ENCODE results near the gene TAS2R39. TPM values are rescaled to one million over a fixed set of nuclear protein-coding genes. Genes with fewer than 3 reads are reported as not detected.

Gene TAS2R39
- total and polyA plus RNA-seq, 7 donors = not detected

DNA sequence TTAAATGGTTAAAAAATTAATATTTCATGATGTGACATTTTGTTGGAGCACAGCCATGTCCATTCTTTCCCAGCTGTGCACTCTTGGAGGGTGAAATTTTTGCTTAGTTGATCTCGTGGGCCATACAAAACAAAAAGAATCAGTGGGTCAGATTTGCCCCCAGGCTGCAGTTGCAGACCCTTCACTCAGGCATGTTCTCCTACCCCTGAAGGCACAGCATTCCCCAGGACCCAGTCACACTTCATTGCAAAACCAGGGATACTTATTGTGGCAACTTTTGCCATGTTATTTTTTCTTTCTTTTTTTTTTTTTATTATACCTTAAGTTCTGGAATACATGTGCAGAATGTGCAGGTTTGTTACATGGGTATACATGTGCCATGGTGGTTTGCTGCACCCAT is 44.6 kb downstream of the TAS2R39 start:
- no peaks in the 10 kb centered on the region for H3K36me3 ChIP-seq
- intact Hi-C loops (cut with DNase I) = no loop called here
- no peak overlapping the region for H3K4me3 ChIP-seq
- TF ChIP-seq POLR2A (IDR thresholded peaks at IDR 0.05) = no peak
- no peak for DNase-seq
- no peaks in the 10 kb centered on the region for H3K27me3 ChIP-seq
- WGBS, 2 donors = 59 to 73% methylated on average over 1 of the region's 1 CpG
- H3K27ac ChIP-seq = no peak overlapping the region
- H3K4me1 ChIP-seq = no peaks in the 10 kb centered on the region
- no peaks in the 10 kb centered on the region for H3K9me3 ChIP-seq

DNA sequence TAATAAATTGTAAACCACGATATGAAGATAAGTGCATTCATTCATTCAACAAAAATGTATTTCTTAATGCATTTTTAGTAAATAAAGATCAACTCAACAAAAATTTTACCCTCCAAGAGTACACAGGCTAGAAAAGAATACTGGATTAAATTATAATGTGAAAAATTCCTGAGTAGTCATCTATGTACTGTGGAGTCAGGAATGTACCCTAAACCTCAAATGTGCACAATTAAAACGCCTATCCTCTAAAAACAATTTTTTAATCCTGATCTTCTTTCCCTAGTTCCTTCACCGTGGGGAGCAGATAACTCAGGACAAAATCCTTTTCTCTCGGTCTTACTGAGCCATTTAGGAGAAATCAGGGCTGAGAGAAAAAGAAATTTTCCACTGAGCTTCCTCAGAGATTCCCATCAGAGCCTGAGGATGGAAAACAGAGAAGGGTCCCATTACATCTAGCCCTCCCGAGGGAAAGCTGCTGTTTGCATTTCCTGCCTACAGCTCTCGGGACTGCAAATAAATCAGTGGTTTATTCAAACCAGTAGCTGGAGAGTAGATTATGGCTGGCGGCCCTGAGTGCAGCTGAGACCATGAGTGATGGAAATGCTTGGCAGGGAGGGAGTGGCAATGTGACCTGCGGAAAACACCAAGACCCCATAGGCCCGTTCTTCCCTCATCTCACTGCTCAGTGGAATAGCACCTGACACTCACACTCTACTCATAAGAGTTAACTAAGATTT is 46.0 kb downstream of the TAS2R39 start:
- Histone ChIP-seq H3K27me3 (no peaks in the 10 kb centered on the region), H3K4me3 (no peak overlapping the region), H3K9me3 (no peaks in the 10 kb centered on the region), H3K27ac (no peak overlapping the region), H3K4me1 (no peaks in the 10 kb centered on the region), H3K36me3 (no peaks in the 10 kb centered on the region)
- no peak for DNase-seq
- TF ChIP-seq, protein P1, sequence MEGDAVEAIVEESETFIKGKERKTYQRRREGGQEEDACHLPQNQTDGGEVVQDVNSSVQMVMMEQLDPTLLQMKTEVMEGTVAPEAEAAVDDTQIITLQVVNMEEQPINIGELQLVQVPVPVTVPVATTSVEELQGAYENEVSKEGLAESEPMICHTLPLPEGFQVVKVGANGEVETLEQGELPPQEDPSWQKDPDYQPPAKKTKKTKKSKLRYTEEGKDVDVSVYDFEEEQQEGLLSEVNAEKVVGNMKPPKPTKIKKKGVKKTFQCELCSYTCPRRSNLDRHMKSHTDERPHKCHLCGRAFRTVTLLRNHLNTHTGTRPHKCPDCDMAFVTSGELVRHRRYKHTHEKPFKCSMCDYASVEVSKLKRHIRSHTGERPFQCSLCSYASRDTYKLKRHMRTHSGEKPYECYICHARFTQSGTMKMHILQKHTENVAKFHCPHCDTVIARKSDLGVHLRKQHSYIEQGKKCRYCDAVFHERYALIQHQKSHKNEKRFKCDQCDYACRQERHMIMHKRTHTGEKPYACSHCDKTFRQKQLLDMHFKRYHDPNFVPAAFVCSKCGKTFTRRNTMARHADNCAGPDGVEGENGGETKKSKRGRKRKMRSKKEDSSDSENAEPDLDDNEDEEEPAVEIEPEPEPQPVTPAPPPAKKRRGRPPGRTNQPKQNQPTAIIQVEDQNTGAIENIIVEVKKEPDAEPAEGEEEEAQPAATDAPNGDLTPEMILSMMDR (IDR thresholded peaks at IDR 0.05) = no peak
- no peak for TF ChIP-seq EP300 (IDR thresholded peaks at IDR 0.05)
- no peak for TF ChIP-seq POLR2AphosphoS5 (IDR thresholded peaks at IDR 0.05)
- no peak for TF ChIP-seq POLR2A (IDR thresholded peaks at IDR 0.05)
- WGBS, 2 donors = 63 to 67% methylated on average over 9 of the region's 9 CpGs
- intact Hi-C loops (cut with DNase I) = no loop called here

DNA sequence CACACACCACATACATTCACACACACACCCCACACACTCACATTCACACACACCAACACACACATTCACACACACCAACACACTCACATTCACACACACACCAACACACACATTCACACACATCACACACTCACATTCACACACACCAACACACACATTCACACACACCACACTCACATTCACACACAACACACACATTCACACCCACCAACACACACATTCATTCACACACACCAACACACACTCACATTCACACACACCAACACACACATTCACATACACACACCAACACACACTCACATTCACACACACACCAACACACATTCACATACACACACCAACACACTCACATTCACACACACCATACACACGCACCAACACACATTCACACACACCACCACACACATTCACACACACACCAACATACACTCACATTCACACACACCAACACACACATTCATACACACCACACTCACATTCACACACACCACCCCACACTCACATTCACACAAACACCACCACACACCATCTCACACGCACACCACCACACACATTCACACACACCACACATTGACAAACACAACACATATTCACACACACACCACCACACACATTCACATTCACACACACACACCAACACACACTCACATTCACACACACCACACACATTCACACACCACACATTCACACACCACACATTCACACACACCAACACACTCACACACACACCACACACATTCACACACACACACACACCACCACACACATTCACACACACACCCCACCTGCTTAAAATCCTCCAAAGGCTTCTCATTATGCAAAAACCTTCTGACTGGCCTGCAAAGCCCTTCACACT is 47.6 kb downstream of the TAS2R39 start:
- H3K27me3 ChIP-seq = no peaks in the 10 kb centered on the region
- no peak overlapping the region for H3K27ac ChIP-seq
- H3K36me3 ChIP-seq = no peaks in the 10 kb centered on the region
- no peak for DNase-seq
- no peak overlapping the region for H3K4me3 ChIP-seq
- H3K4me1 ChIP-seq = no peaks in the 10 kb centered on the region
- intact Hi-C loops (cut with DNase I) = no loop called here
- 93 to 96% methylated on average over 2 of the region's 2 CpGs for WGBS, 2 donors
- H3K9me3 ChIP-seq = no peaks in the 10 kb centered on the region
- TF ChIP-seq, protein P1 (IDR thresholded peaks at IDR 0.05) = no peak
- TF ChIP-seq POLR2A (IDR thresholded peaks at IDR 0.05) (no peak), EP300 (IDR thresholded peaks at IDR 0.05) (no peak), POLR2AphosphoS5 (IDR thresholded peaks at IDR 0.05) (no peak)

Small RNAs within 50 kb of the gene (small RNA-seq; reads per million reads assigned to genes)
- 0 reads per million in 3 donors for gene AC073342.3

Other genes starting within 250 kb of the TAS2R39 start
- not detected for gene TRPV5, start 249.7 kb upstream of the TAS2R39 start, total RNA-seq
- under 1 TPM in 1 of 3 donors, not detected in 2; 0.03 TPM for gene TRPV5, start 249.7 kb upstream of the TAS2R39 start, polyA plus RNA-seq
- not detected for gene LLCFC1, start 243.9 kb upstream of the TAS2R39 start, total RNA-seq
- not detected for gene LLCFC1, start 243.9 kb upstream of the TAS2R39 start, polyA plus RNA-seq
- under 1 TPM in 1 of 4 donors, not detected in 3; 0.28 TPM for gene KEL, start 221.1 kb upstream of the TAS2R39 start, total RNA-seq
- gene KEL, start 221.1 kb upstream of the TAS2R39 start, polyA plus RNA-seq = under 1 TPM in 1 of 3 donors, not detected in 2; 0.69 TPM
- gene OR9A2, start 156.3 kb upstream of the TAS2R39 start, total RNA-seq = not detected
- gene OR9A2, start 156.3 kb upstream of the TAS2R39 start, polyA plus RNA-seq = not detected
- gene OR6V1, start 131.1 kb upstream of the TAS2R39 start, total RNA-seq = not detected
- not detected for gene OR6V1, start 131.1 kb upstream of the TAS2R39 start, polyA plus RNA-seq
- not detected for gene PIP, start 51.3 kb upstream of the TAS2R39 start, total RNA-seq
- not detected for gene PIP, start 51.3 kb upstream of the TAS2R39 start, polyA plus RNA-seq
- not detected for gene TAS2R40, start 38.6 kb downstream of the TAS2R39 start, total RNA-seq
- not detected for gene TAS2R40, start 38.6 kb downstream of the TAS2R39 start, polyA plus RNA-seq
- gene GSTK1, start 80.0 kb downstream of the TAS2R39 start, total RNA-seq = 100 to 1,000 TPM; 111 to 168 (median 134) TPM
- gene GSTK1, start 80.0 kb downstream of the TAS2R39 start, polyA plus RNA-seq = 100 to 1,000 TPM; 158 to 247 (median 234) TPM
- gene TMEM139, start 101.5 kb downstream of the TAS2R39 start, total RNA-seq = under 1 TPM in 1 of 4 donors, not detected in 3; 0.71 TPM
- 10 to 100 TPM; 26.4 to 58.5 (median 54.8) TPM for gene TMEM139, start 101.5 kb downstream of the TAS2R39 start, polyA plus RNA-seq
- gene CASP2, start 104.9 kb downstream of the TAS2R39 start, total RNA-seq = 10 to 100 TPM in 1 of 4 donors, 1 to 10 TPM in 3; 7.1 to 14.4 (median 7.8) TPM
- gene CASP2, start 104.9 kb downstream of the TAS2R39 start, polyA plus RNA-seq = 10 to 100 TPM in 1 of 3 donors, 1 to 10 TPM in 2; 6.0 to 16.2 (median 6.0) TPM
- under 1 TPM in 1 of 4 donors, not detected in 3; 0.14 TPM for gene CLCN1, start 132.7 kb downstream of the TAS2R39 start, total RNA-seq
- gene CLCN1, start 132.7 kb downstream of the TAS2R39 start, polyA plus RNA-seq = under 1 TPM in 1 of 3 donors, not detected in 2; 0.15 TPM
- gene FAM131B, start 179.3 kb downstream of the TAS2R39 start, total RNA-seq = 10 to 100 TPM in 1 of 4 donors, 1 to 10 TPM in 3; 6.4 to 15.7 (median 6.8) TPM
- 1 to 10 TPM in 1 of 3 donors, under 1 TPM in 2; under 0.01 to 2.0 (median under 0.01) TPM for gene FAM131B, start 179.3 kb downstream of the TAS2R39 start, polyA plus RNA-seq
- gene ZYX, start 197.9 kb downstream of the TAS2R39 start, total RNA-seq = 100 to 1,000 TPM in 2 of 4 donors, 10 to 100 TPM in 2; 67.3 to 218 (median 120) TPM
- 10 to 100 TPM; 34.4 to 91.3 (median 46.8) TPM for gene ZYX, start 197.9 kb downstream of the TAS2R39 start, polyA plus RNA-seq
- gene EPHA1, start 225.4 kb downstream of the TAS2R39 start, total RNA-seq = 1 to 10 TPM in 1 of 4 donors, under 1 TPM in 1, not detected in 2; 0.14 to 1.5 TPM
- gene EPHA1, start 225.4 kb downstream of the TAS2R39 start, polyA plus RNA-seq = 10 to 100 TPM in 1 of 3 donors, 1 to 10 TPM in 1, under 1 TPM in 1; 0.92 to 10.2 (median 4.2) TPM

Data from sigmoid colon (tissue), 7 donors.